Esophagus squamous epithelium (tissue), 4 donors: ENCODE data around the gene SMURF2.

ENCODE experiments used
- CTCF ChIP-seq, 6 experiments: fragments of 450-650 bp in 4 of 6; fragments of 200-600 bp in 2 of 6; sonication (generic) in 2 of 6; IDR thresholded peaks; one replicate each; pipeline ENCODE4 v1.5.1; 2016 to 2019; ENCODE audit warnings: antibody characterized with exemption in 6 of 6, mild to moderate bottlenecking in 4 of 6, moderate library complexity in 4 of 6
- POLR2A ChIP-seq, 4 donors: fragments of 450-650 bp; IDR thresholded peaks; one replicate each; pipeline ENCODE4 v1.6.1; 2017; ENCODE audit warnings: antibody characterized with exemption in 4 of 4, mild to moderate bottlenecking in 4 of 4, moderate library complexity in 3 of 4

- no peak for TF ChIP-seq CTCF (IDR thresholded peaks at IDR 0.05)
- no peak for TF ChIP-seq POLR2A (IDR thresholded peaks at IDR 0.05)
Measured at GRCh38 chr17:64628641-64629040, 33.5 kb downstream of the SMURF2 start.
